Osteoblast (primary cell): Measurements from ENCODE around the gene IRF8. TPM values are rescaled to one million over a fixed set of nuclear protein-coding genes. Genes with fewer than 3 reads are reported as not detected.
"Not testable (repeated sequence)": the region's sequence is repeated elsewhere in the genome, so short reads cannot be mapped to it uniquely, and the experiment has no call there.

Experiments
- DNase-seq: peaks from one replicate; pipeline ENCODE4 v3.0.0; 2011; ENCODE audit warnings: low spot score, mixed read lengths; ENCODE audit not compliant: insufficient read length; ENCODE audit errors: missing footprints
- H2AFZ ChIP-seq: 2 replicates; pipeline ENCODE4 v1.6.0; 2011; ENCODE audit warnings: mild to moderate bottlenecking, low read length
- H3K27ac ChIP-seq: 2 replicates; pipeline ENCODE4 v1.5.1; 2011; ENCODE audit warnings: mild to moderate bottlenecking, low read depth, low read length, moderate library complexity
- H3K27me3 ChIP-seq: 2 replicates; pipeline ENCODE4 v1.6.0; 2012; ENCODE audit warnings: mild to moderate bottlenecking, control low read depth, inconsistent platforms, low read length, moderate library complexity; ENCODE audit not compliant: insufficient read depth
- H3K36me3 ChIP-seq: 2 replicates; pipeline ENCODE4 v1.5.1; 2011; ENCODE audit warnings: mild to moderate bottlenecking, low read length, control low read depth, moderate library complexity; ENCODE audit not compliant: insufficient read depth
- H3K4me1 ChIP-seq: 2 replicates; pipeline ENCODE4 v1.5.1; 2011; ENCODE audit warnings: mild to moderate bottlenecking, low read length, control low read depth, moderate library complexity; ENCODE audit not compliant: insufficient read depth
- H3K4me2 ChIP-seq: 2 replicates; pipeline ENCODE4 v1.6.0; 2011; ENCODE audit warnings: mild to moderate bottlenecking, low read length; ENCODE audit not compliant: insufficient read depth
- H3K4me3 ChIP-seq: fragments of 200-600 bp; sonication (generic); 3 replicates; pipeline ENCODE4 v1.5.1; 2012; ENCODE audit warnings: mild to moderate bottlenecking, low read length, inconsistent platforms; ENCODE audit not compliant: insufficient read depth
- H3K79me2 ChIP-seq: 2 replicates; pipeline ENCODE4 v1.6.0; 2012; ENCODE audit warnings: mild to moderate bottlenecking, low read length, control low read depth, inconsistent platforms; ENCODE audit not compliant: insufficient read depth
- H3K9me3 ChIP-seq: 2 replicates; pipeline ENCODE4 v1.5.1; 2011; ENCODE audit warnings: low read depth, low read length, control low read depth
- H4K20me1 ChIP-seq: 2 replicates; pipeline ENCODE4 v1.6.0; 2012; ENCODE audit warnings: mild to moderate bottlenecking, low read length, control low read depth; ENCODE audit not compliant: insufficient read depth
- CTCF ChIP-seq: IDR thresholded peaks from 2 replicates; pipeline ENCODE4 v1.5.1; 2011; ENCODE audit warnings: mild to moderate bottlenecking, low read depth, low read length, moderate library complexity; ENCODE audit errors: extremely low read depth
- total RNA-seq: library from RNA; depleted of rRNA; stranded (reverse); fragments of >200 nt; gene quantifications from 2 replicates; pipeline ENCODE4 v1.2.3, GENCODE V29; 2012

Gene IRF8
- total RNA-seq, 1 donor = 0.36 TPM

GRCh38 chr16:85873153-85873552, 25.8 kb upstream of the IRF8 start:
- H3K9me3 ChIP-seq = no peaks in the 10 kb centered on the region
- no peak overlapping the region for H2AFZ ChIP-seq
- no peaks in the 10 kb centered on the region for H3K27me3 ChIP-seq
- no peaks in the 10 kb centered on the region for H3K79me2 ChIP-seq
- H4K20me1 ChIP-seq = no peaks in the 10 kb centered on the region
- no peak for DNase-seq
- no peak overlapping the region for H3K4me2 ChIP-seq
- no peaks in the 10 kb centered on the region for H3K36me3 ChIP-seq
- H3K27ac ChIP-seq = no peak overlapping the region
- no peak for TF ChIP-seq CTCF
- H3K4me3 ChIP-seq = no peak overlapping the region
- no peaks in the 10 kb centered on the region for H3K4me1 ChIP-seq

- H3K4me3 ChIP-seq, H3K36me3 ChIP-seq, H3K9me3 ChIP-seq, H3K4me1 ChIP-seq, H3K4me2 ChIP-seq, H3K27ac ChIP-seq, H3K79me2 ChIP-seq, H2AFZ ChIP-seq, DNase-seq, H3K27me3 ChIP-seq, H4K20me1 ChIP-seq: not testable (repeated sequence)
Observed at GRCh38 chr16:85874031-85874430, 24.9 kb upstream of the IRF8 start.

- H3K4me3 ChIP-seq = no peak overlapping the region
- no peak overlapping the region for H2AFZ ChIP-seq
- no peaks in the 10 kb centered on the region for H3K4me1 ChIP-seq
- no peak for DNase-seq
- no peaks in the 10 kb centered on the region for H3K9me3 ChIP-seq
- TF ChIP-seq CTCF = no peak
- no peak overlapping the region for H3K27ac ChIP-seq
- H3K4me2 ChIP-seq = no peak overlapping the region
- no peaks in the 10 kb centered on the region for H3K36me3 ChIP-seq
- no peaks in the 10 kb centered on the region for H3K79me2 ChIP-seq
- H3K27me3 ChIP-seq = peaks cover 30% of the 10 kb centered on the region
- no peaks in the 10 kb centered on the region for H4K20me1 ChIP-seq
Observed at GRCh38 chr16:85878407-85878806, 20.6 kb upstream of the IRF8 start.

- H3K27me3 ChIP-seq = peaks cover 32% of the 10 kb centered on the region
- H2AFZ ChIP-seq = no peak overlapping the region
- H3K79me2 ChIP-seq = no peaks in the 10 kb centered on the region
- H3K4me3 ChIP-seq = no peak overlapping the region
- H3K4me2 ChIP-seq = no peak overlapping the region
- no peak for TF ChIP-seq CTCF
- H3K27ac ChIP-seq = no peak overlapping the region
- no peaks in the 10 kb centered on the region for H3K4me1 ChIP-seq
- no peaks in the 10 kb centered on the region for H3K9me3 ChIP-seq
- no peak for DNase-seq
- no peaks in the 10 kb centered on the region for H3K36me3 ChIP-seq
- no peaks in the 10 kb centered on the region for H4K20me1 ChIP-seq
Observed at GRCh38 chr16:85878875-85879274, 20.1 kb upstream of the IRF8 start.
